Omental fat pad (tissue), 4 donors: ENCODE results near the gene DDB1. TPM values are rescaled to one million over a fixed set of nuclear protein-coding genes. Genes with fewer than 3 reads are reported as not detected.

Experiments
- ATAC-seq: fragments of 150-250 bp; one replicate; pipeline ENCODE4 v1.9.1; 2016; ENCODE audit warnings: mild to moderate bottlenecking, moderate library complexity; ENCODE audit not compliant: low FRiP score
- DNase-seq: peaks from one replicate; pipeline ENCODE4 v3.0.0-alpha.2; 2019; ENCODE audit warnings: low spot score
- CTCF ChIP-seq, 3 donors: fragments of 450-650 bp; IDR thresholded peaks; one replicate each; pipeline ENCODE4 v1.5.1; 2016 to 2017; ENCODE audit warnings: antibody characterized with exemption in 3 of 3, mild to moderate bottlenecking in 3 of 3, moderate library complexity in 2 of 3
- total RNA-seq, 4 donors: library from RNA; depleted of rRNA; stranded (reverse); fragments of >200 nt; gene quantifications; one replicate each; pipeline ENCODE4 v1.1.0, GENCODE V29; 2016

The DDB1 gene
- total RNA-seq, 4 donors from 2014 or later, result 127 to 182 (median 155) TPM

DNA sequence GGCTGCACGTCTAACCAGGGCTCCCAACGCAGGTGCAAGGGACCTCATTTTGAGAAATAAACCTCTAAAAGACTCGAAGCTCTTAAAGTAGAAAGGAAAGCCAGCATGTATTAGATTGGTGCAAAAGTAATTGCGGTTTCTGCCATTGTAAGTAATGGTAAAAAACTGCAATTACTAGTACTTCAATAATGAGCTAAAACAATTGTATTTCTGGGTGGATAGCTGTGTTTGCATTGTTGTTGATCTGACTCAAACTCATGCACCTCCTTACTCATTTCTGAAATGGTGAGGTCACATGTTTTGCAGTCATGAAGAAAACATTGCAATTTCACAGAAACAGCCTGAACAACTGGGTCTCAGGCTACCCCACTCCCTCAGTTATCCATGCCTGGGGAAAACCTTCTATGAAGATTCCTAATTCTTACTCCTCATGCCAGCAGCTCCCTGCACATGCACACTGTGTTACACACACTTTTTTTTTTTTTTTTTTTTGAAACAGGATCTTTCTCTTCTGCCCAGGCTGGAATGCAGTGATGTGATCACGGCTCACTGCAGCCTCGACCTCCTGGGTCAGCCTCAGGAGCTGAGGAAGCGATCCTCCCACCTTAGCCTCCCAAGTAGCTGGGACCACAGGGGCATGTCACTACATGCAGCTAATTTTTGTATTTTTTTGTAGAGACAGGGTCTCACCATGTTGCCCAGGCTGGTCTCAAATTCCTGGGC lies 62.4 kb downstream of the DDB1 start:
- no peak for TF ChIP-seq CTCF (IDR thresholded peaks at IDR 0.05)
- ATAC-seq (no peak), DNase-seq (no peak)

DNA sequence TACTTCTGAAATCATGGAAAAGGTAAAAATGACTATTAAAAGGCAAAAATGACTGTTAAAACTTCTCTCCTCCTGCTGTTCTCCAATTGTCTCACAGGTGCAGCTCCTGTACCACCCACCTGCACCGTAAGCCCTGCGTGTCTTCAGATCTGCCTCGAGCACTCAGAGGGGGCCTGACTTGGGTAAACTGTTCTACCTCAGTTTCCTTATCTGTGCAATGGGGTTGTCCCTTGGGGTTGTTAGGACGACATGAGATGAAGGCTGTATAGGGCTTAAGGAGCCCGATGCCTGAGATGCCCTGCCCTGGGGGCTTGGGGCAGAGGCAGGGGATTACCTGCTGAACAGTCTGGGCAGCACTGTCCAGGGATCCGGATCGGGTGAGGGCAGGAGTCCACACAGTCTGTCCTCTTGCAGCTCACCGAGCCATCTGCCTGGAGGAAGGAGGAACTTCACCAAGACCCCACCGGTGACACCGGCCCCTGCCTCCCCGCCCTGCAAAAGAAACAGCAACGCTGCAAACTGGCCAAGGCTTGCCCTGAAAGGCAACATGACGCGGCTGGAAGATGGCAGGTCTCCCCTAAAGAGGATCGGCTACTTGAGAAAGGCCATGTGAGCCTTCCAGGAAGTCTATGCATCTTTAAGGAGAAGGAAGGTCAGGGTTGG lies 64.2 kb downstream of the DDB1 start:
- ATAC-seq (no peak), DNase-seq (no peak)
- no peak for TF ChIP-seq CTCF (IDR thresholded peaks at IDR 0.05)

DNA sequence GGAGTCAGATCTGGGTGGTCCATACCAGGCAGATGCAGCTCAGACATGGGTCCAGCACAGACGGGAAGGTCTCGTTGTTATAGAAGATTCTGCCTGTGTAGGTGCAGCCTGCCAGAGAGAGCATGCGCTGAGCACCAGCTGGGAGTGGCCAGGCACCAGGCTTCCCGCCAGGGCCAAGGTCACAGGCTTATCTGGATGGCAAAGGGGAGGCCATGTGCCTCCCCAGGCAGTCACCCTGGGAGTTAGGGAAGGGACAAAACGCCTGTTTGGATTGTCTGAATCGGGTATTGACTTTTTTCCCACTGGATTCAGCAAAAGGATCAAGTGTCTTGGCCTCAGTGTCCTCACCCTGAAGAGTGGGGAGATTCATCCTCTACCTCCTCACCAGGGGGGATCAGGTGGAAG lies 65.5 kb downstream of the DDB1 start:
- DNase-seq (no peak), ATAC-seq (no peak)
- no peak for TF ChIP-seq CTCF (IDR thresholded peaks at IDR 0.05)

DNA sequence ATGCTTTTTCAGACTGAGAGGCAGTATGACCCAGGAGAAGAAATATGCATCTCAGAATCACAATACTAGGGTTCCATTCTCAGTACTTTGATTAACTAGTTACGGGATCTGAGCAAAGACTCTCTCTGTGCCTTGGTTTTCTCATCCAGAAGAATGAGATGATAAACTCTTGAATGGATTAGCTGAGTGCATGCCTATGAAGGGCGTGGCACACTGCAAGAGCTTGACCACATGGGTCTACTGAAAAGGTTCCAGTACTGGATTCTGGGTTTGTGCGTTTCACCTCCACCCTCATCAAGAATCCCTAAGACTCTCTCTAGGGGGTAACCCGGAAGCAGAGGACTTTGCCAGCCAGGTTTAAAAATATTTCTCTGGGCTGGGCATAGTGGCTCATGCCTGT lies 66.3 kb downstream of the DDB1 start:
- ATAC-seq, result no peak

GRCh38 chr11:61265357-61265756 lies 67.5 kb downstream of the DDB1 start:
- TF ChIP-seq CTCF (IDR thresholded peaks at IDR 0.05), result no peak
- no peak for ATAC-seq
- DNase-seq, result no peak

More for the DNA sequence above, 66.3 kb downstream of the DDB1 start:
- no peak for TF ChIP-seq CTCF (IDR thresholded peaks at IDR 0.05)
- DNase-seq, result no peak

- ATAC-seq, result no peak
- no peak for DNase-seq
- TF ChIP-seq CTCF (IDR thresholded peaks at IDR 0.05), result no peak
Observed at GRCh38 chr11:61264795-61265194, 68.1 kb downstream of the DDB1 start.

- no peak for DNase-seq
- ATAC-seq, result no peak
- no peak for TF ChIP-seq CTCF (IDR thresholded peaks at IDR 0.05)
Observed at GRCh38 chr11:61264371-61264770, 68.5 kb downstream of the DDB1 start.
